A673 (cell line): ENCODE measurements around the gene PHACTR3.
"Not testable (repeated sequence)": the region's sequence is repeated elsewhere in the genome, so short reads cannot be mapped to it uniquely, and the experiment has no call there.

Source experiments
- EZH2 ChIP-seq: fragments of 200-600 bp; sonication (generic); IDR thresholded peaks from 2 replicates; pipeline ENCODE4 v1.6.1; 2017; ENCODE audit warnings: borderline replicate concordance, low read depth, mild to moderate bottlenecking, mixed read lengths, antibody characterized with exemption, low read length; ENCODE audit not compliant: poor library complexity, severe bottlenecking
- TF ChIP-seq, protein P1 (sequence below): fragments of 300-800, 200-600 bp; sonication (generic); conservative IDR thresholded peaks from 2 replicates; pipeline ENCODE4 v1.5.1; 2017; ENCODE audit warnings: low read depth, mild to moderate bottlenecking, antibody characterized with exemption, low read length, moderate library complexity, mixed read lengths

DNA sequence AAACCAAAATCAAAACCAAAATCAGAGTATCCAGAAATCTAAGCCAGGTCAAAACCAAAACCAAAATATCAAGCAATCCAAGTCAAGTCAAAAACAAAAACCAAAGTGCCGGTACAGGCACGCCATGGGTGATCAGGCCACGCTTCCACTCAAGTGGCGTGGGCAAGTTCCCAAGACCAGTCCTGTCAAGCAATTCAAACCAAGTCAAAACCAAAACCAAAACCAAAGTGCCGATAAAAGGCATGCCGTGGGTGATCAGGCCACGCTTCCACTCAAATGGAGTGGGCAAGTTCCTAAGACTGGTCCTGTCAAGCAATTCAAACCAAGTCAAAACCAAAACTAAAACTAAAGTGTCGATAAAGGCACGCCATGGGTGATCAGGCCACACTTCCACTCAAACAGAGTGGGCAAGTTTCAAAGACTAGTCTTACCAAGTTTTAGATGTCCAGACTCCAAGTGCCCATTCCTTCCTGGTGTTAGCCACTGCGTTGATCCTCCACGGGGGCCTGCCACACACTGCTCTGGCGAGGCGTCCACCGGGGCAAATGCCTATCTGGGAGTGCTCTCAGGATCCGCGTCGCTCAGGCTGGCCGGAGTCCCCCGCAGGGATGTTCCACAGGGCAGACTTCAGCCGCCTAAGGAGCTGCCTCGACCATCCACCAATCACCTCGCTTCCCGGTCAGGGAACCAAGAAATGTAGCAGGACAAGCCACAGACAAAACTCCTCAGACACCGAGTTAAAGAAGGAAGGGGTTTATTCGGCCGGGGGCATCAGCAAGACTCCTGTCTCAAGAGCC, 46.4 kb upstream of the PHACTR3 start:
- TF ChIP-seq, protein P1, sequence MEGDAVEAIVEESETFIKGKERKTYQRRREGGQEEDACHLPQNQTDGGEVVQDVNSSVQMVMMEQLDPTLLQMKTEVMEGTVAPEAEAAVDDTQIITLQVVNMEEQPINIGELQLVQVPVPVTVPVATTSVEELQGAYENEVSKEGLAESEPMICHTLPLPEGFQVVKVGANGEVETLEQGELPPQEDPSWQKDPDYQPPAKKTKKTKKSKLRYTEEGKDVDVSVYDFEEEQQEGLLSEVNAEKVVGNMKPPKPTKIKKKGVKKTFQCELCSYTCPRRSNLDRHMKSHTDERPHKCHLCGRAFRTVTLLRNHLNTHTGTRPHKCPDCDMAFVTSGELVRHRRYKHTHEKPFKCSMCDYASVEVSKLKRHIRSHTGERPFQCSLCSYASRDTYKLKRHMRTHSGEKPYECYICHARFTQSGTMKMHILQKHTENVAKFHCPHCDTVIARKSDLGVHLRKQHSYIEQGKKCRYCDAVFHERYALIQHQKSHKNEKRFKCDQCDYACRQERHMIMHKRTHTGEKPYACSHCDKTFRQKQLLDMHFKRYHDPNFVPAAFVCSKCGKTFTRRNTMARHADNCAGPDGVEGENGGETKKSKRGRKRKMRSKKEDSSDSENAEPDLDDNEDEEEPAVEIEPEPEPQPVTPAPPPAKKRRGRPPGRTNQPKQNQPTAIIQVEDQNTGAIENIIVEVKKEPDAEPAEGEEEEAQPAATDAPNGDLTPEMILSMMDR: not testable (repeated sequence)
- not testable (repeated sequence) for TF ChIP-seq EZH2
